H1 (cell line): ENCODE data around the gene DRD1. TPM values are rescaled to one million over a fixed set of nuclear protein-coding genes. Genes with fewer than 3 reads are reported as not detected.
"Not testable (repeated sequence)": the region's sequence is repeated elsewhere in the genome, so short reads cannot be mapped to it uniquely, and the experiment has no call there.

Experiments
- CTCF ChIA-PET: fragments of 300-600 bp; sonication (Branson Sonifier 250); formaldehyde crosslinking; loops from one replicate; lab custom pipeline; 2021; ENCODE audit not compliant: partially characterized antibody; lab: Charles Lee
- POLR2A ChIA-PET: fragments of 300-600 bp; sonication (Branson Sonifier 250); formaldehyde crosslinking; loops from one replicate; lab custom pipeline; 2021; ENCODE audit warnings: inconsistent platforms; ENCODE audit not compliant: partially characterized antibody; lab: Charles Lee
- DNase-seq, 2 experiments: peaks; one replicate each; pipeline versions ENCODE4 v3.0.0 to v3.0.0-alpha.2; 2010 to 2022; ENCODE audit warnings: low spot score in 2 of 2, low read depth in 1 of 2, mixed read lengths in 1 of 2
- FAIRE-seq: peaks from 2 replicates; lab custom pipeline; 2011; peaks lifted over from hg19 to GRCh38; lab: Jason Lieb, UNC
- H2AFZ ChIP-seq: 2 replicates; pipeline ENCODE4 v1.8.1; 2012; ENCODE audit warnings: low read length, inconsistent platforms
- H2AK5ac ChIP-seq: 2 replicates; pipeline ENCODE4 v1.6.1; 2013; ENCODE audit warnings: low read depth, low read length
- H2BK120ac ChIP-seq: replicated peaks from 2 replicates; pipeline ENCODE3; 2013; ENCODE audit warnings: low read depth, low read length, inconsistent platforms
- H2BK12ac ChIP-seq: 2 replicates; pipeline ENCODE4 v1.6.1; 2013; ENCODE audit warnings: low read depth, low read length
- H2BK15ac ChIP-seq: 2 replicates; pipeline ENCODE4 v1.6.1; 2013; ENCODE audit warnings: low read length
- H2BK20ac ChIP-seq: 2 replicates; pipeline ENCODE4 v1.6.1; 2013; ENCODE audit warnings: low read length
- H2BK5ac ChIP-seq: 2 replicates; pipeline ENCODE4 v1.6.1; 2013; ENCODE audit warnings: low read depth, low read length
- H3K14ac ChIP-seq: 2 replicates; pipeline ENCODE4 v1.6.1; 2013; ENCODE audit warnings: inconsistent platforms; ENCODE audit not compliant: insufficient read length
- H3K18ac ChIP-seq: 2 replicates; pipeline ENCODE4 v1.6.1; 2013; ENCODE audit warnings: low read length; ENCODE audit errors: extremely low read depth
- H3K23ac ChIP-seq: 2 replicates; pipeline ENCODE4 v1.6.1; 2013; ENCODE audit warnings: inconsistent platforms; ENCODE audit not compliant: insufficient read length
- H3K23me2 ChIP-seq: 2 replicates; pipeline ENCODE4 v1.6.1; 2013; ENCODE audit warnings: low read depth, low read length
- H3K27ac ChIP-seq: 2 replicates; pipeline ENCODE4 v1.6.1; 2011; ENCODE audit warnings: low read depth, low read length, inconsistent platforms
- H3K27me3 ChIP-seq, 4 experiments: replicated peaks in 1 of 4; 1 replicate in 1 of 4; 2 replicates in 3 of 4; pipeline versions ENCODE4 v1.6.1 to v1.8.1; 2011 to 2013; ENCODE audit warnings: low read length in 3 of 4, mild to moderate bottlenecking in 3 of 4, inconsistent platforms in 2 of 4, mixed read lengths in 2 of 4, moderate library complexity in 1 of 4; ENCODE audit not compliant: control insufficient read depth in 3 of 4, insufficient read depth in 3 of 4; ENCODE audit errors: extremely low read depth in 1 of 4
- H3K36me3 ChIP-seq, 4 experiments: 2 replicates each; pipeline versions ENCODE4 v1.6.1 to v1.8.1; 2011 to 2013; ENCODE audit warnings: mild to moderate bottlenecking in 4 of 4, low read length in 3 of 4, moderate library complexity in 2 of 4, control low read depth in 1 of 4, inconsistent platforms in 1 of 4; ENCODE audit not compliant: insufficient read depth in 4 of 4, control insufficient read depth in 2 of 4
- H3K4ac ChIP-seq: replicated peaks from 2 replicates; pipeline ENCODE3; 2013; ENCODE audit warnings: low read length, low read depth, mixed read lengths, inconsistent platforms; ENCODE audit not compliant: insufficient read length
- H3K4me1 ChIP-seq, 4 experiments: replicated peaks in 1 of 4; 1 replicate in 1 of 4; 2 replicates in 3 of 4; pipeline versions ENCODE4 v1.6.1 to v1.8.1; 2011 to 2013; ENCODE audit warnings: low read length in 3 of 4, inconsistent platforms in 2 of 4, mixed read lengths in 1 of 4; ENCODE audit not compliant: insufficient read depth in 4 of 4, control insufficient read depth in 3 of 4
- H3K4me2 ChIP-seq, 2 experiments: 2 replicates each; pipeline versions ENCODE4 v1.6.1 to v1.8.1; 2011 to 2013; ENCODE audit warnings: low read depth in 2 of 2, low read length in 2 of 2, control low read depth in 1 of 2, inconsistent platforms in 1 of 2, mild to moderate bottlenecking in 1 of 2; ENCODE audit not compliant: insufficient read depth in 1 of 2
- H3K4me3 ChIP-seq, 4 experiments: fragments of 200-600, 300-600 bp in 1 of 4; sonication (generic), shearing (Covaris generic), sonication (Bioruptor Twin) in 1 of 4; 2 replicates each; pipeline versions ENCODE4 v1.5.1 to v1.8.1; 2011 to 2016; ENCODE audit warnings: low read length in 4 of 4, low read depth in 3 of 4, control low read depth in 2 of 4, inconsistent platforms in 2 of 4, mild to moderate bottlenecking in 2 of 4, mixed read lengths in 1 of 4, moderate library complexity in 1 of 4; ENCODE audit not compliant: insufficient read depth in 2 of 4; ENCODE audit errors: extremely low read depth in 1 of 4
- H3K56ac ChIP-seq: replicated peaks from 2 replicates; pipeline ENCODE3; 2013; ENCODE audit warnings: low read depth, mild to moderate bottlenecking, mixed read lengths, low read length, inconsistent platforms; ENCODE audit not compliant: insufficient read length
- H3K79me1 ChIP-seq: 2 replicates; pipeline ENCODE4 v1.6.1; 2013; ENCODE audit warnings: low read depth, low read length, control low read depth
- H3K79me2 ChIP-seq, 2 experiments: 2 replicates each; pipeline versions ENCODE4 v1.6.1 to v1.8.1; 2012 to 2013; ENCODE audit warnings: low read length in 2 of 2, mild to moderate bottlenecking in 2 of 2, inconsistent platforms in 1 of 2; ENCODE audit not compliant: insufficient read depth in 2 of 2, control insufficient read depth in 1 of 2
- H3K9ac ChIP-seq, 4 experiments: replicated peaks in 1 of 4; 1 replicate in 1 of 4; 2 replicates in 3 of 4; pipeline versions ENCODE4 v1.6.1 to v1.8.1; 2011 to 2013; ENCODE audit warnings: low read depth in 3 of 4, low read length in 3 of 4, control low read depth in 2 of 4, mild to moderate bottlenecking in 2 of 4, moderate library complexity in 2 of 4, inconsistent platforms in 1 of 4; ENCODE audit errors: extremely low read depth in 1 of 4
- H3K9me3 ChIP-seq, 2 experiments: 2 replicates each; pipeline versions ENCODE4 v1.6.1 to v1.8.1; 2012 to 2013; ENCODE audit warnings: mild to moderate bottlenecking in 2 of 2, moderate library complexity in 2 of 2, control low read depth in 1 of 2, inconsistent platforms in 1 of 2, low read depth in 1 of 2, low read length in 1 of 2, mixed read lengths in 1 of 2; ENCODE audit not compliant: insufficient read depth in 2 of 2
- H4K20me1 ChIP-seq, 2 experiments: replicated peaks in 1 of 2; 2 replicates each; pipeline versions ENCODE3 to v1.8.1; 2011 to 2013; ENCODE audit warnings: inconsistent platforms in 2 of 2, low read length in 2 of 2, mild to moderate bottlenecking in 1 of 2; ENCODE audit not compliant: insufficient read depth in 2 of 2, control insufficient read depth in 1 of 2
- H4K5ac ChIP-seq: 2 replicates; pipeline ENCODE4 v1.6.1; 2013; ENCODE audit warnings: low read length, low read depth, mixed read lengths, inconsistent platforms; ENCODE audit not compliant: insufficient read length
- H4K8ac ChIP-seq: 2 replicates; pipeline ENCODE4 v1.8.0; 2013; ENCODE audit warnings: mild to moderate bottlenecking, moderate library complexity, low read length, inconsistent platforms; ENCODE audit not compliant: insufficient read depth; ENCODE audit errors: extremely low read depth
- H4K91ac ChIP-seq: replicated peaks from 2 replicates; pipeline ENCODE3; 2013; ENCODE audit warnings: low read length, mixed read lengths, inconsistent platforms; ENCODE audit not compliant: insufficient read length
- WGBS, 2 experiments: shearing (Covaris generic) in 1 of 2; methylation state at CpG; one replicate each; pipeline versions ENCODE4 v1.1.6 to v1.1.7; 2013 to 2015; ENCODE audit warnings: low lambda C conversion rate in 2 of 2, mixed read lengths in 2 of 2, inconsistent platforms in 1 of 2, low coverage in 1 of 2, missing lambda C conversion rate in 1 of 2; ENCODE audit not compliant: insufficient replicate concordance in 2 of 2, insufficient coverage in 1 of 2, insufficient read length in 1 of 2; ENCODE audit errors: extremely low coverage in 1 of 2, missing lambda C conversion rate in 1 of 2; 5-methylcytosine and 5-hydroxymethylcytosine counted together
- polyA plus RNA-seq, 7 experiments: library from polyadenylated mRNA; depleted of rRNA in 3 of 7; stranded (reverse) in 5 of 7; unstranded in 2 of 7; fragments of >200 nt in 5 of 7; fragments of 200-250 nt in 2 of 7; gene quantifications; 1 replicate in 5 of 7; 2 replicates in 1 of 7; 4 replicates in 1 of 7; pipeline versions ENCODE4 v1.2.1 to v1.2.3, GENCODE V29; 2011 to 2013; ENCODE audit warnings: missing spikeins in 2 of 7, mixed read lengths in 2 of 7
- total RNA-seq: library from RNA; stranded (reverse); fragmentation: NEBNext Ultra II Directional; extraction: Animal tissue kit (Norgen Biotek cat#: 25700); gene quantifications from 2 replicates; pipeline ENCODE4 v1.2.1, GENCODE V29; 2021

The DRD1 gene
- total and polyA plus RNA-seq, 2 of the 8 experiments (the other 6 are each of a cell fraction or from before 2014, with no cell fraction given): 0.03 to 0.19 TPM

GRCh38 chr5:175454338-175454737 lies 10.4 kb upstream of the DRD1 start:
- H3K18ac ChIP-seq, H3K36me3 ChIP-seq, DNase-seq, H4K8ac ChIP-seq, H3K4ac ChIP-seq, H2BK20ac ChIP-seq, H4K91ac ChIP-seq, H2AK5ac ChIP-seq, H3K79me1 ChIP-seq, H3K27ac ChIP-seq, H3K23me2 ChIP-seq, H3K9me3 ChIP-seq, H2BK120ac ChIP-seq, H2BK15ac ChIP-seq, H3K9ac ChIP-seq, H2AFZ ChIP-seq, H3K4me3 ChIP-seq, H3K27me3 ChIP-seq, H2BK12ac ChIP-seq, H3K14ac ChIP-seq, H4K20me1 ChIP-seq, H3K23ac ChIP-seq, H4K5ac ChIP-seq, H3K56ac ChIP-seq, H3K79me2 ChIP-seq, H2BK5ac ChIP-seq, H3K4me1 ChIP-seq, POLR2A ChIA-PET, FAIRE-seq, H3K4me2 ChIP-seq: not testable (repeated sequence)
- CTCF ChIA-PET: interaction anchor here (1.2 kb wide), 2 partner anchors 10 to 12 kb away, joined by 3 to 4 read pairs; no protein-coding TSS in a partner anchor
- WGBS, 2 experiments: 81% methylated on average over 5 of the region's 5 CpGs; no CpG with 5 or more reads in 1 of the 2 experiments
